K562 (cell line): ENCODE data around the gene CPED1. TPM values are rescaled to one million over a fixed set of nuclear protein-coding genes. Genes with fewer than 3 reads are reported as not detected.

ENCODE experiments used
- BHLHE40 ChIP-seq: IDR thresholded peaks from 2 replicates; pipeline ENCODE4 v1.6.1; 2011; ENCODE audit warnings: low read length, improper control_type of control experiment
- CCNT2 ChIP-seq: IDR thresholded peaks from 2 replicates; pipeline ENCODE4 v1.6.1; 2011; ENCODE audit warnings: borderline replicate concordance, low read depth, mild to moderate bottlenecking, moderate library complexity, mixed read lengths, low read length; ENCODE audit not compliant: insufficient read length; ENCODE audit errors: extremely low read depth
- FOS ChIP-seq: IDR thresholded peaks from 3 replicates; pipeline ENCODE4 v1.6.1; 2011; ENCODE audit not compliant: insufficient read length; ENCODE audit errors: extremely low read depth
- HNRNPK ChIP-seq: fragments of 200-400 bp; formaldehyde crosslinking; IDR thresholded peaks from one replicate; pipeline ENCODE4 v1.6.1; 2018; ENCODE audit warnings: mild to moderate bottlenecking, low read depth, low read length; ENCODE audit not compliant: poor library complexity, severe bottlenecking
- ILF3 ChIP-seq: fragments of 450-650 bp; IDR thresholded peaks from 2 replicates; pipeline ENCODE4 v1.6.1; 2018; ENCODE audit warnings: antibody characterized with exemption, mild to moderate bottlenecking, moderate library complexity, borderline replicate concordance
- MAZ ChIP-seq, 2 experiments: fragments of 450-650 bp in 1 of 2; sonication (generic) in 1 of 2; formaldehyde crosslinking; IDR thresholded peaks in 1 of 2; conservative IDR thresholded peaks in 1 of 2; 2 replicates each; pipeline versions ENCODE4 v1.4.0 to v1.5.0; 2020; ENCODE audit warnings: mild to moderate bottlenecking in 1 of 2, missing genetic modification reagents in 1 of 2
- MEF2D ChIP-seq: conservative IDR thresholded peaks from 2 replicates; pipeline ENCODE4 v1.6.1; 2016; ENCODE audit warnings: low read depth, missing genetic modification characterization, missing compliant biosample characterization
- MYBL2 ChIP-seq, 2 experiments: fragments of 450-650 bp in 1 of 2; sonication (generic) in 1 of 2; formaldehyde crosslinking in 1 of 2; IDR thresholded peaks; 2 replicates each; pipeline versions ENCODE4 v1.6.1 to v1.8.1; 2017 to 2022; ENCODE audit warnings: borderline replicate concordance in 1 of 2, inconsistent platforms in 1 of 2, low read depth in 1 of 2, mild to moderate bottlenecking in 1 of 2, missing genetic modification reagents in 1 of 2, moderate library complexity in 1 of 2
- NRF1 ChIP-seq, 2 experiments: fragments of 450-650 bp; IDR thresholded peaks in 1 of 2; conservative IDR thresholded peaks in 1 of 2; 2 replicates each; pipeline ENCODE4 v1.6.1; 2014; ENCODE audit warnings: mild to moderate bottlenecking in 2 of 2
- OTX1 ChIP-seq: fragments of 450-650 bp; formaldehyde crosslinking; IDR thresholded peaks from 2 replicates; pipeline ENCODE4 v1.4.0; 2022; ENCODE audit warnings: mild to moderate bottlenecking
- POLR2AphosphoS5 ChIP-seq: IDR thresholded peaks from 2 replicates; pipeline ENCODE4 v1.6.1; 2011; ENCODE audit warnings: mild to moderate bottlenecking, low read depth, low read length, moderate library complexity; ENCODE audit not compliant: control insufficient read depth, insufficient read depth
- PTRF ChIP-seq: fragments of 450-650 bp; IDR thresholded peaks from 2 replicates; pipeline ENCODE4 v1.6.1; 2016; ENCODE audit warnings: mild to moderate bottlenecking, missing genetic modification characterization, missing compliant biosample characterization
- RBM17 ChIP-seq: fragments of 200-400 bp; formaldehyde crosslinking; IDR thresholded peaks from 2 replicates; pipeline ENCODE4 v1.6.1; 2017; ENCODE audit warnings: low read depth, mild to moderate bottlenecking, low read length, borderline replicate concordance
- SMAD3 ChIP-seq: fragments of 450-650 bp; formaldehyde crosslinking; conservative IDR thresholded peaks from 2 replicates; pipeline ENCODE4 v1.4.0; 2020; ENCODE audit warnings: mild to moderate bottlenecking
- TBP ChIP-seq: optimal IDR thresholded peaks from 2 replicates; pipeline ENCODE3; 2011; ENCODE audit warnings: low read depth, low read length, improper control_type of control experiment
- U2AF1 ChIP-seq: fragments of 200-400 bp; formaldehyde crosslinking; optimal IDR thresholded peaks from 2 replicates; pipeline ENCODE3; 2017; ENCODE audit warnings: mild to moderate bottlenecking, low read depth, low read length, moderate library complexity
- ZEB2 ChIP-seq: fragments of 450-650 bp; IDR thresholded peaks from 2 replicates; pipeline ENCODE4 v1.6.1; 2016
- ZNF134 ChIP-seq: fragments of 250-450 bp; sonication (Bioruptor Pico); conservative IDR thresholded peaks from 2 replicates; pipeline ENCODE4 v1.4.0; 2020
- ZNF197 ChIP-seq: fragments of 200-800 bp; sonication (Bioruptor generic); IDR thresholded peaks from 2 replicates; pipeline ENCODE4 v1.6.1; 2016; ENCODE audit warnings: low read depth, missing genetic modification characterization, missing compliant biosample characterization
- ZNF217 ChIP-seq: sonication (generic); formaldehyde crosslinking; IDR thresholded peaks from 2 replicates; pipeline ENCODE4 v1.8.0; 2022; ENCODE audit warnings: mild to moderate bottlenecking, missing genetic modification reagents
- ZNF668 ChIP-seq: fragments of 250-450 bp; sonication (Bioruptor Pico); IDR thresholded peaks from 2 replicates; pipeline ENCODE4 v1.8.0; 2022; ENCODE audit warnings: mild to moderate bottlenecking, inconsistent platforms
- polyA plus RNA-seq, 8 experiments: library from polyadenylated mRNA; depleted of rRNA in 4 of 8; stranded (reverse) in 5 of 8; unstranded in 3 of 8; fragments of >200 nt; fragmentation: Nextera tagmentation in 2 of 8; fragmentation: Illumina TruSeq in 1 of 8; extraction: Ambion mirVana in 2 of 8; extraction: Trizol in 1 of 8; gene quantifications; 2 replicates each; pipeline versions ENCODE4 v1.2.1 to v1.2.3, GENCODE V29; 2011 to 2014; ENCODE audit warnings: inconsistent platforms in 1 of 8, missing spikeins in 1 of 8
- total RNA-seq, 7 experiments: library from RNA; depleted of rRNA in 6 of 7; stranded (reverse); fragments of >200 nt in 6 of 7; fragmentation: Illumina TruSeq in 2 of 7; extraction: Trizol in 2 of 7; gene quantifications; 2 replicates each; pipeline versions ENCODE4 v1.2.1 to v1.2.3, GENCODE V29; 2011 to 2021; ENCODE audit warnings: low replicate concordance in 1 of 7
- TF ChIP-seq, protein P1 (sequence below): IDR thresholded peaks from 3 replicates; pipeline ENCODE4 v1.6.1; 2011; ENCODE audit warnings: borderline replicate concordance, mild to moderate bottlenecking, moderate library complexity; ENCODE audit not compliant: insufficient read length; ENCODE audit errors: extremely low read depth
- TF ChIP-seq, protein P2 (sequence below): sonication (generic); formaldehyde crosslinking; IDR thresholded peaks from 2 replicates; pipeline ENCODE4 v1.8.0; 2022; ENCODE audit warnings: missing genetic modification reagents, mild to moderate bottlenecking, borderline replicate concordance

The CPED1 gene
- total and polyA plus RNA-seq, 9 of the 15 experiments (the other 6 are each of a cell fraction or from before 2014, with no cell fraction given): 195 to 393 (median 290) TPM

DNA sequence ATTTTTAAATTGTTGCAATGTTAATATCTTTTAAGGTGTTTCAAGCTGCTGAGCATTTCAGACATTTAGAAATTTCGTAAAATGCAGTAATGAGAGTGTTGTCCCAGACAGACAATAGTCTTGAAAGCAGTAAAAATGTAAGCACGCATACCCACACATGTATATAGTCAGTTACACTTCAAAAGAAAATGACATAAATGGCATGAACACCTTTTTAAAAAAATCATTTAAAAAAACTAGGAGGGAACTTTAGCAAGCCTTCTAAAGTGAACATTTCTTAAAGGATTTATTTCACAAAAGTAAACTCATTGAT lies 51.0 kb downstream of the CPED1 start (continued):
- TF ChIP-seq, protein P1, sequence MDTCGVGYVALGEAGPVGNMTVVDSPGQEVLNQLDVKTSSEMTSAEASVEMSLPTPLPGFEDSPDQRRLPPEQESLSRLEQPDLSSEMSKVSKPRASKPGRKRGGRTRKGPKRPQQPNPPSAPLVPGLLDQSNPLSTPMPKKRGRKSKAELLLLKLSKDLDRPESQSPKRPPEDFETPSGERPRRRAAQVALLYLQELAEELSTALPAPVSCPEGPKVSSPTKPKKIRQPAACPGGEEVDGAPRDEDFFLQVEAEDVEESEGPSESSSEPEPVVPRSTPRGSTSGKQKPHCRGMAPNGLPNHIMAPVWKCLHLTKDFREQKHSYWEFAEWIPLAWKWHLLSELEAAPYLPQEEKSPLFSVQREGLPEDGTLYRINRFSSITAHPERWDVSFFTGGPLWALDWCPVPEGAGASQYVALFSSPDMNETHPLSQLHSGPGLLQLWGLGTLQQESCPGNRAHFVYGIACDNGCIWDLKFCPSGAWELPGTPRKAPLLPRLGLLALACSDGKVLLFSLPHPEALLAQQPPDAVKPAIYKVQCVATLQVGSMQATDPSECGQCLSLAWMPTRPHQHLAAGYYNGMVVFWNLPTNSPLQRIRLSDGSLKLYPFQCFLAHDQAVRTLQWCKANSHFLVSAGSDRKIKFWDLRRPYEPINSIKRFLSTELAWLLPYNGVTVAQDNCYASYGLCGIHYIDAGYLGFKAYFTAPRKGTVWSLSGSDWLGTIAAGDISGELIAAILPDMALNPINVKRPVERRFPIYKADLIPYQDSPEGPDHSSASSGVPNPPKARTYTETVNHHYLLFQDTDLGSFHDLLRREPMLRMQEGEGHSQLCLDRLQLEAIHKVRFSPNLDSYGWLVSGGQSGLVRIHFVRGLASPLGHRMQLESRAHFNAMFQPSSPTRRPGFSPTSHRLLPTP: no peak
- TF ChIP-seq SMAD3 (CRISPR knock-in tag) (0 out of 2 replicates have a peak, but pooled peaks have one; percentile 1), MYBL2 (IDR thresholded peaks at IDR 0.05; ENCODE audit: low read depth) (no peak), MYBL2 (CRISPR knock-in tag; IDR thresholded peaks at IDR 0.05; ENCODE audit: borderline replicate concordance) (no peak), ILF3 (no peak), POLR2AphosphoS5 (no peak), OTX1 (CRISPR knock-in tag) (no peak), ZNF668 (0 out of 2 replicates have a peak, but pooled peaks have one; percentile 3), TBP (no peak), RBM17 (no peak), MEF2D (tag) (no peak), ZNF134 (CRISPR knock-in tag) (0 out of 2 replicates have a peak, but pooled peaks have one; percentile 9), NRF1 (conservative IDR thresholded peaks at IDR 0.05 in 1 of 2, IDR thresholded peaks at IDR 0.05 in 1 of 2) (no peak), MAZ (CRISPR knock-in tag; conservative IDR thresholded peaks at IDR 0.05 in 1 of 2, IDR thresholded peaks at IDR 0.05 in 1 of 2) (no peak), PTRF (tag) (no peak), ZNF217 (CRISPR knock-in tag) (no peak), CCNT2 (no peak), ZEB2 (no peak), HNRNPK (no peak), U2AF1 (no peak), FOS (no peak), BHLHE40 (no peak), ZNF197 (CRISPR knock-in tag) (no peak)
- TF ChIP-seq, protein P2, sequence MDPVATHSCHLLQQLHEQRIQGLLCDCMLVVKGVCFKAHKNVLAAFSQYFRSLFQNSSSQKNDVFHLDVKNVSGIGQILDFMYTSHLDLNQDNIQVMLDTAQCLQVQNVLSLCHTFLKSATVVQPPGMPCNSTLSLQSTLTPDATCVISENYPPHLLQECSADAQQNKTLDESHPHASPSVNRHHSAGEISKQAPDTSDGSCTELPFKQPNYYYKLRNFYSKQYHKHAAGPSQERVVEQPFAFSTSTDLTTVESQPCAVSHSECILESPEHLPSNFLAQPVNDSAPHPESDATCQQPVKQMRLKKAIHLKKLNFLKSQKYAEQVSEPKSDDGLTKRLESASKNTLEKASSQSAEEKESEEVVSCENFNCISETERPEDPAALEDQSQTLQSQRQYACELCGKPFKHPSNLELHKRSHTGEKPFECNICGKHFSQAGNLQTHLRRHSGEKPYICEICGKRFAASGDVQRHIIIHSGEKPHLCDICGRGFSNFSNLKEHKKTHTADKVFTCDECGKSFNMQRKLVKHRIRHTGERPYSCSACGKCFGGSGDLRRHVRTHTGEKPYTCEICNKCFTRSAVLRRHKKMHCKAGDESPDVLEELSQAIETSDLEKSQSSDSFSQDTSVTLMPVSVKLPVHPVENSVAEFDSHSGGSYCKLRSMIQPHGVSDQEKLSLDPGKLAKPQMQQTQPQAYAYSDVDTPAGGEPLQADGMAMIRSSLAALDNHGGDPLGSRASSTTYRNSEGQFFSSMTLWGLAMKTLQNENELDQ: no peak
